Measurements from ENCODE around the gene OGFR.

Gene OGFR

GRCh38 chr20:62765021-62765420 lies 39.6 kb upstream of the OGFR start:
- no peak for TF ChIP-seq CTCF (IDR thresholded peaks at IDR 0.05; ENCODE audit: low read depth, low read length)
- in situ Hi-C loops (cut with HindIII; ENCODE audit: low sequenced_read_pairs) = no loop called here
- no peak overlapping the region for H3K4me3 ChIP-seq (ENCODE audit: low read depth, low read length)
- DNase-seq (ENCODE audit: low read depth, low spot score) = no peak

- H3K4me3 ChIP-seq (ENCODE audit: low read depth, low read length) = no peak overlapping the region
- in situ Hi-C loops (cut with HindIII; ENCODE audit: low sequenced_read_pairs) = no loop called here
- no peak for DNase-seq (ENCODE audit: low read depth, low spot score)
- TF ChIP-seq CTCF (IDR thresholded peaks at IDR 0.05; ENCODE audit: low read depth, low read length) = no peak
Observed at GRCh38 chr20:62765432-62766070, 39.1 kb upstream of the OGFR start.

- TF ChIP-seq CTCF (IDR thresholded peaks at IDR 0.05; ENCODE audit: low read depth, low read length) = no peak
- H3K4me3 ChIP-seq (ENCODE audit: low read depth, low read length) = no peak overlapping the region
- DNase-seq (ENCODE audit: low read depth, low spot score) = no peak
- in situ Hi-C loops (cut with HindIII; ENCODE audit: low sequenced_read_pairs) = no loop called here
Observed at GRCh38 chr20:62766071-62766450, 38.6 kb upstream of the OGFR start.

GRCh38 chr20:62766716-62767115 lies 37.9 kb upstream of the OGFR start:
- no peak for TF ChIP-seq CTCF (IDR thresholded peaks at IDR 0.05; ENCODE audit: low read depth, low read length)
- no peak overlapping the region for H3K4me3 ChIP-seq (ENCODE audit: low read depth, low read length)
- DNase-seq (ENCODE audit: low read depth, low spot score) = no peak
- in situ Hi-C loops (cut with HindIII; ENCODE audit: low sequenced_read_pairs) = no loop called here

GRCh38 chr20:62768234-62768546 lies 36.4 kb upstream of the OGFR start:
- no peak overlapping the region for H3K4me3 ChIP-seq (ENCODE audit: low read depth, low read length)
- in situ Hi-C loops (cut with HindIII; ENCODE audit: low sequenced_read_pairs) = no loop called here

GRCh38 chr20:62768551-62769287 lies 35.9 kb upstream of the OGFR start:
- DNase-seq (ENCODE audit: low read depth, low spot score) = peak; percentile 27
- no peak overlapping the region for H3K4me3 ChIP-seq (ENCODE audit: low read depth, low read length)
- in situ Hi-C loops (cut with HindIII; ENCODE audit: low sequenced_read_pairs) = no loop called here
- no peak for TF ChIP-seq CTCF (IDR thresholded peaks at IDR 0.05; ENCODE audit: low read depth, low read length)

More at GRCh38 chr20:62768234-62768546, 36.4 kb upstream of the OGFR start:
- no peak for DNase-seq (ENCODE audit: low read depth, low spot score)
- TF ChIP-seq CTCF (IDR thresholded peaks at IDR 0.05; ENCODE audit: low read depth, low read length) = no peak
